Kidney (tissue), 14 donors: ENCODE measurements around the gene LSM12. TPM values are rescaled to one million over a fixed set of nuclear protein-coding genes. Genes with fewer than 3 reads are reported as not detected.

Source experiments
- DNase-seq, 5 donors: peaks; one replicate each; pipeline ENCODE4 v3.0.0-alpha.2; 2013 to 2020
- FAIRE-seq: peaks from 2 replicates; lab custom pipeline; 2012; peaks lifted over from hg19 to GRCh38; lab: Jason Lieb, UNC
- H3K27ac ChIP-seq, 2 donors: one replicate each; pipeline ENCODE4 v1.7.0; 2013; ENCODE audit warnings: low read depth in 2 of 2, low read length in 2 of 2, inconsistent platforms in 1 of 2
- H3K27me3 ChIP-seq: one replicate; pipeline ENCODE4 v1.7.1; 2013; ENCODE audit warnings: low read length, inconsistent platforms; ENCODE audit not compliant: control insufficient read depth, insufficient read depth
- H3K36me3 ChIP-seq, 3 donors: one replicate each; pipeline versions ENCODE4 v1.7.0 to v1.7.1; 2013; ENCODE audit warnings: low read length in 3 of 3, control low read depth in 1 of 3, inconsistent platforms in 1 of 3; ENCODE audit not compliant: insufficient read depth in 3 of 3, control insufficient read depth in 2 of 3
- H3K4me1 ChIP-seq, 3 donors: one replicate each; pipeline versions ENCODE4 v1.7.0 to v1.7.1; 2013; ENCODE audit warnings: low read length in 3 of 3, inconsistent platforms in 1 of 3, low read depth in 1 of 3; ENCODE audit not compliant: control insufficient read depth in 2 of 3, insufficient read depth in 2 of 3
- H3K4me3 ChIP-seq, 3 donors: one replicate each; pipeline versions ENCODE4 v1.7.0 to v1.8.1; 2013; ENCODE audit warnings: low read length in 3 of 3, control low read depth in 1 of 3, inconsistent platforms in 1 of 3
- H3K9ac ChIP-seq, 3 donors: one replicate each; pipeline versions ENCODE4 v1.7.0 to v1.7.1; 2013; ENCODE audit warnings: low read length in 3 of 3, control low read depth in 1 of 3, inconsistent platforms in 1 of 3
- H3K9me3 ChIP-seq, 3 donors: one replicate each; pipeline versions ENCODE4 v1.7.0 to v1.7.1; 2013; ENCODE audit warnings: low read length in 3 of 3, control low read depth in 1 of 3, inconsistent platforms in 1 of 3; ENCODE audit not compliant: control insufficient read depth in 2 of 3, insufficient read depth in 1 of 3
- intact Hi-C: fragments of 100-400 bp; cut with DNase I; formaldehyde crosslinking; loops from one replicate; pipeline ENCODE4 v1.11.1; 2022
- polyA plus RNA-seq: library from polyadenylated mRNA; stranded (reverse); fragments of 350-450 nt; fragmentation: Illumina TruSeq; extraction: RNeasy Lipid Tissue Mini Kit (QIAGEN cat#74804); gene quantifications from one replicate; pipeline ENCODE4 v1.2.3, GENCODE V29; 2014; ENCODE audit warnings: low read depth, low replicate concordance; ENCODE audit not compliant: insufficient read depth
- total RNA-seq: library from RNA; stranded (reverse); fragmentation: NEBNext Ultra II Directional; extraction: Animal tissue kit (Norgen Biotek cat#: 25700); gene quantifications from one replicate; pipeline ENCODE4 v1.2.1, GENCODE V29; 2021
- TF ChIP-seq, protein P1 (sequence below): IDR thresholded peaks from 3 replicates; pipeline ENCODE4 v1.5.1; 2012; ENCODE audit warnings: mild to moderate bottlenecking, moderate library complexity, borderline replicate concordance; ENCODE audit not compliant: insufficient read depth; ENCODE audit errors: extremely low read depth
- donor health status: control.
- donor health status: control.
- donor health status: control.
- donor health status: control.
- donor health status: control.
- donor health status: DM: yes; HTN: yes; CAD: no.
- donor health status: Normal renal cell carcinoma (clear cell type).

Gene LSM12
- total and polyA plus RNA-seq, 2 donors from 2014 or later = 29.0 to 47.6 TPM

GRCh38 chr17:44097110-44097958, 30.9 kb upstream of the LSM12 start:
- intact Hi-C loops = no loop called here
- peak overlapping the region in 1 of 2 donors; percentile 49 for H3K27ac ChIP-seq
- no peaks in the 10 kb centered on the region for H3K27me3 ChIP-seq
- H3K4me3 ChIP-seq = no peak overlapping the region
- no peak for FAIRE-seq
- H3K9ac ChIP-seq = no peak overlapping the region
- peaks cover 0 to 15% (median 2%) of the 10 kb centered on the region in 3 donors for H3K36me3 ChIP-seq
- DNase-seq = no peak
- peaks cover 2 to 22% (median 13%) of the 10 kb centered on the region in 3 donors for H3K4me1 ChIP-seq
- H3K9me3 ChIP-seq = no peaks in the 10 kb centered on the region
- TF ChIP-seq, protein P1, sequence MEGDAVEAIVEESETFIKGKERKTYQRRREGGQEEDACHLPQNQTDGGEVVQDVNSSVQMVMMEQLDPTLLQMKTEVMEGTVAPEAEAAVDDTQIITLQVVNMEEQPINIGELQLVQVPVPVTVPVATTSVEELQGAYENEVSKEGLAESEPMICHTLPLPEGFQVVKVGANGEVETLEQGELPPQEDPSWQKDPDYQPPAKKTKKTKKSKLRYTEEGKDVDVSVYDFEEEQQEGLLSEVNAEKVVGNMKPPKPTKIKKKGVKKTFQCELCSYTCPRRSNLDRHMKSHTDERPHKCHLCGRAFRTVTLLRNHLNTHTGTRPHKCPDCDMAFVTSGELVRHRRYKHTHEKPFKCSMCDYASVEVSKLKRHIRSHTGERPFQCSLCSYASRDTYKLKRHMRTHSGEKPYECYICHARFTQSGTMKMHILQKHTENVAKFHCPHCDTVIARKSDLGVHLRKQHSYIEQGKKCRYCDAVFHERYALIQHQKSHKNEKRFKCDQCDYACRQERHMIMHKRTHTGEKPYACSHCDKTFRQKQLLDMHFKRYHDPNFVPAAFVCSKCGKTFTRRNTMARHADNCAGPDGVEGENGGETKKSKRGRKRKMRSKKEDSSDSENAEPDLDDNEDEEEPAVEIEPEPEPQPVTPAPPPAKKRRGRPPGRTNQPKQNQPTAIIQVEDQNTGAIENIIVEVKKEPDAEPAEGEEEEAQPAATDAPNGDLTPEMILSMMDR = no peak

DNA sequence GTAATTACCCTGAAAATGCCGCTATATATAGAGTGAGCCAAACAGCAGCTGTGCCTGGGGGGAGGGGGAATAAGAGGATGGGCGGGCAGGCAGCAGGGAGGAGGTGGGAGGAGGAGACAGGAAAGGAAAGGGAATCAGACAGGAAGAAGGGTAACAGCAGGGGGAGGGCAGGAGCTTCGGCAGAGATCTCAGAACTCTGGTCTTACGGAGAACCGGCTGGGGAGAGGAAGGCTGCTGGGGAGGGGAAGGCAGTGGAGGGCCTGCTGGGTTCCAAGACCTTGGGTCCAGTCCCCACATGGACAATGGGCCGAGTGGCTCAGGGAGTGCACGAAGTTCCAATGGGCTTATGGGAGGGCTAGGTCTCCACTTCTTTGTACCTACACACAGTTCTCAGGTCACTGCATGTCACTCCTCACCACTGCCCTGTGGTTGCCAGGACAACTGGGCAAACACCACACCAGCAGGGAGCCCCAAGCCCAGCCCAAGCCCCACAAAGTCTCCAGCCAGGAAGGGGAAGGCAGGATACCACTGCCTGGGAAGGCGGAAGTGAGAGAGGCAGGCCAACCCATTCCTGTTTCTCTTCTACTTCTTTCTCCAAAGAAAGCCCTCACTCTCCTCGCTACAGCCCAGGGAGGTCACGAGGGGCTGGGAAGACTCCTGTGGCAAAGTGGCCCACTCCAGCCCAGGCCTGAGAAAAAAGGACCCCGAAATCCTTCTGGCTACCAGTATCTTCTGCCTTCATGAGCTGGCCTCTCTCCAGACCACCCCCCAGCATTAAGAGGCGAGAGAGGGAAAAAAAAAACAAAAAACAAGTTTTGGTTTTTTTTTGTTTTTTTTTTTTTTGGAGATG, 29.4 kb upstream of the LSM12 start:
- FAIRE-seq = no peak
- peak overlapping the region; percentile 86 to 92 for H3K27ac ChIP-seq
- H3K9me3 ChIP-seq = no peaks in the 10 kb centered on the region
- intact Hi-C loops = no loop called here
- no peaks in the 10 kb centered on the region for H3K27me3 ChIP-seq
- peaks cover 1 to 25% (median 13%) of the 10 kb centered on the region in 3 donors for H3K36me3 ChIP-seq
- DNase-seq = peak; percentile 86 to 97 (median 90)
- TF ChIP-seq, protein P1 = no peak
- peaks cover 2 to 22% (median 13%) of the 10 kb centered on the region in 3 donors for H3K4me1 ChIP-seq
- H3K4me3 ChIP-seq = peak overlapping the region; percentile 25 to 55 (median 51)
- H3K9ac ChIP-seq = peak overlapping the region in 2 of 3 donors; percentile 35 to 61

DNA sequence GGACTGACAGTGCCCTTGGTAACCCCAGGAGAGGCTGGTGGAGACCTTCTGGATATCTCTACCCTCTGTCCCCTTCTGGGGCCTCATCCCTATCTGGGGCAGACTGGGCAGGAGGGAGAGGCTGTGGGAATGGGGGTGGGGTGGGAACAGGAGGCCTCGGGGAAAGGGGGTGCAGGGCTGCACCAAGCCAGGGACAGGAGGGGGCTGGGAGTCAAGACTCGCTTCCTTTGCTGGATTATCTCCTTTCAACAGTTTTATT, 28.8 kb upstream of the LSM12 start:
- TF ChIP-seq, protein P1 = no peak
- Histone ChIP-seq H3K4me3 (peak overlapping the region in 1 of 3 donors; percentile 51), H3K27me3 (no peaks in the 10 kb centered on the region), H3K4me1 (peaks cover 2 to 22% (median 13%) of the 10 kb centered on the region in 3 donors), H3K36me3 (peaks cover 2 to 26% (median 14%) of the 10 kb centered on the region in 3 donors), H3K9me3 (no peaks in the 10 kb centered on the region), H3K9ac (no peak overlapping the region), H3K27ac (peak overlapping the region; percentile 76 to 86)
- intact Hi-C loops = no loop called here
- FAIRE-seq = no peak
- no peak for DNase-seq
